Stomach (tissue), 4 donors: ENCODE data around the gene PTPRM.

Experiments used
- POLR2A ChIP-seq, 4 donors: fragments of 450-650 bp; IDR thresholded peaks; one replicate each; pipeline ENCODE4 v1.6.1; 2016; ENCODE audit warnings: antibody characterized with exemption in 4 of 4, control low read depth in 2 of 4, mild to moderate bottlenecking in 1 of 4, moderate library complexity in 1 of 4
- TF ChIP-seq, protein P1 (sequence below), 7 experiments: fragments of 450-650 bp in 4 of 7; fragments of 200-600 bp in 3 of 7; sonication (generic) in 3 of 7; IDR thresholded peaks; one replicate each; pipeline ENCODE4 v1.5.1; 2016 to 2019; ENCODE audit warnings: antibody characterized with exemption in 7 of 7, control low read depth in 2 of 7, mild to moderate bottlenecking in 1 of 7

GRCh38 chr18:7822435-7823331 lies 255.6 kb downstream of the PTPRM start:
- TF ChIP-seq, protein P1, sequence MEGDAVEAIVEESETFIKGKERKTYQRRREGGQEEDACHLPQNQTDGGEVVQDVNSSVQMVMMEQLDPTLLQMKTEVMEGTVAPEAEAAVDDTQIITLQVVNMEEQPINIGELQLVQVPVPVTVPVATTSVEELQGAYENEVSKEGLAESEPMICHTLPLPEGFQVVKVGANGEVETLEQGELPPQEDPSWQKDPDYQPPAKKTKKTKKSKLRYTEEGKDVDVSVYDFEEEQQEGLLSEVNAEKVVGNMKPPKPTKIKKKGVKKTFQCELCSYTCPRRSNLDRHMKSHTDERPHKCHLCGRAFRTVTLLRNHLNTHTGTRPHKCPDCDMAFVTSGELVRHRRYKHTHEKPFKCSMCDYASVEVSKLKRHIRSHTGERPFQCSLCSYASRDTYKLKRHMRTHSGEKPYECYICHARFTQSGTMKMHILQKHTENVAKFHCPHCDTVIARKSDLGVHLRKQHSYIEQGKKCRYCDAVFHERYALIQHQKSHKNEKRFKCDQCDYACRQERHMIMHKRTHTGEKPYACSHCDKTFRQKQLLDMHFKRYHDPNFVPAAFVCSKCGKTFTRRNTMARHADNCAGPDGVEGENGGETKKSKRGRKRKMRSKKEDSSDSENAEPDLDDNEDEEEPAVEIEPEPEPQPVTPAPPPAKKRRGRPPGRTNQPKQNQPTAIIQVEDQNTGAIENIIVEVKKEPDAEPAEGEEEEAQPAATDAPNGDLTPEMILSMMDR (IDR thresholded peaks at IDR 0.05): no peak
- no peak for TF ChIP-seq POLR2A (IDR thresholded peaks at IDR 0.05)
